HFFc6 (cell line): Measurements from ENCODE around the gene PDLIM7. TPM values are rescaled to one million over a fixed set of nuclear protein-coding genes. Genes with fewer than 3 reads are reported as not detected.

Experiments
- DNase-seq: peaks from one replicate; pipeline ENCODE4 v3.0.0-alpha.2; 2018
- H3K27ac Mint-ChIP-seq: 2 replicates; pipeline ENCODE4 v1.8.0; 2020; ENCODE audit warnings: mild to moderate bottlenecking, mixed read lengths
- H3K27me3 Mint-ChIP-seq: 2 replicates; pipeline ENCODE4 v1.8.0; 2021; ENCODE audit warnings: mild to moderate bottlenecking, moderate library complexity, mixed read lengths; ENCODE audit not compliant: insufficient read depth
- H3K36me3 Mint-ChIP-seq: 2 replicates; pipeline ENCODE4 v1.8.0; 2021; ENCODE audit warnings: low read depth, mixed read lengths
- H3K4me1 Mint-ChIP-seq: 2 replicates; pipeline ENCODE4 v1.8.0; 2020; ENCODE audit warnings: low read depth, mixed read lengths
- H3K4me3 Mint-ChIP-seq: 2 replicates; pipeline ENCODE4 v1.8.0; 2020; ENCODE audit warnings: mild to moderate bottlenecking, moderate library complexity, mixed read lengths
- H3K9me3 Mint-ChIP-seq: 2 replicates; pipeline ENCODE4 v1.8.0; 2020; ENCODE audit warnings: mild to moderate bottlenecking, mixed read lengths
- CTCF ChIP-seq: fragments of 200-600 bp; sonication (generic); IDR thresholded peaks from 2 replicates; pipeline ENCODE4 v1.5.0; 2021; ENCODE audit warnings: antibody characterized with exemption, mild to moderate bottlenecking
- total RNA-seq, 6 experiments: library from RNA; stranded (reverse); fragmentation: NEBNext Ultra II Directional; extraction: Animal tissue kit (Norgen Biotek cat#: 25700); gene quantifications; 2 replicates in 1 of 6; 3 replicates in 5 of 6; pipeline ENCODE4 v1.2.3, GENCODE V29; 2021

Gene PDLIM7
- total RNA-seq, 6 experiments from 2014 or later, result 339 to 353 (median 343) TPM

DNA sequence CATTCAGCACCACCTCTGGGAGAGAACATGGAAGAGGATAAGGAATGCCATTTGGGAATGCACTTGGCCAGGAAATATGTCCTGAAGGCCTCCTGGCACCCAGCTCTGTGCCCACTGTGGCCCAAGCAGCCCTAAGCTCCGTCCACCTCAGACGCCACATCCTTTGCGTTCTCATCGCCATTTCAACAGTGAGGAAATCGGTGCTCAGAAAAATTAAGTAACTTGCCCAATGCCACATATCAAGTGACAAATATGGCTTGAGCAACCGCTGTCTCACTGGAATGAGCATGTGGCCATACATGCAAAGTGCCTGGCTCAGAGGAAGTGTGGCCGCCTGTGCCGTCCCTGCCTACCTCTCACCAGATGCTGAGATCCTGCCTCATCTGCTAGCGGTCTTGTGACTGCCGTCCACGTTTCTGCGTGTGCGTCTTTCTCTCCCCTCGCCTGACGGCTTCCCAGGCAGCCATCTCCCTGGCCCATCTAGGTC, 13.2 kb upstream of the PDLIM7 start:
- no peak for TF ChIP-seq CTCF
- DNase-seq, result no peak
- Mint-ChIP-seq H3K27ac (no peak overlapping the region), H3K4me1 (peaks cover 7% of the 10 kb centered on the region), H3K9me3 (no peaks in the 10 kb centered on the region), H3K4me3 (no peak overlapping the region), H3K27me3 (no peaks in the 10 kb centered on the region; the same call in 1 of the 2 replicates), H3K36me3 (peaks cover 22% of the 10 kb centered on the region)

DNA sequence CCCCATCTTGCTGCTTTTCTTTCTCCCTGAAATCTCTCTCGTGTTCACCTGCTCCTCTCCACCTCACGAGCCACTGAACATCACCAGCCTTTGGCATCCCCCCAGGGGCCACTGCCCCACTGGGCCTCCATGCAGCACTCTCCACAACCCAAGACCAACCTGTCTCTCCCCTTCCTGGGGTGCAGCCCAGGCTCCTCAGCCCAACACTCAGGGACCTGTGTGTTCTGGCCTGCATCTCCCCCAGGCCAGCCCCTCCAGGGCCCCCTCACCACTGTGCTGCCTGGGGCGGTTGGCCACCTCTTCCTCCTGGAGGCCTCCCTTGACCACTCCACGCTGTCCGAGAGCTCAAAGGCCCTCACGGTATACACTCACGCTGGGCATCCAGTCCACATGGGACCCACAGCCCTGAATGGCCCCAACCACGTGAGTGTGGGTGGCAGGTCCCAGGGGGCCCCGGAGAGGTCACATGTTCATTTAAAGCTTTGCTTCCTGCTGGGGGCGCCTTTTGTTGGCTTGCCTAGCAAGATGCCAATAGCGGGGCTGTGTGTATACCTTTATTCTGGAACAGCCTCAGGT, 12.7 kb upstream of the PDLIM7 start:
- peaks cover 1% of the 10 kb centered on the region for H3K4me1 Mint-ChIP-seq
- no peak for TF ChIP-seq CTCF
- peaks cover 17% of the 10 kb centered on the region for H3K36me3 Mint-ChIP-seq
- H3K4me3 Mint-ChIP-seq, result no peak overlapping the region
- H3K27ac Mint-ChIP-seq, result no peak overlapping the region; the same call in 1 of the 2 replicates
- H3K27me3 Mint-ChIP-seq, result no peaks in the 10 kb centered on the region; the same call in 1 of the 2 replicates
- no peak for DNase-seq
- no peaks in the 10 kb centered on the region for H3K9me3 Mint-ChIP-seq

DNA sequence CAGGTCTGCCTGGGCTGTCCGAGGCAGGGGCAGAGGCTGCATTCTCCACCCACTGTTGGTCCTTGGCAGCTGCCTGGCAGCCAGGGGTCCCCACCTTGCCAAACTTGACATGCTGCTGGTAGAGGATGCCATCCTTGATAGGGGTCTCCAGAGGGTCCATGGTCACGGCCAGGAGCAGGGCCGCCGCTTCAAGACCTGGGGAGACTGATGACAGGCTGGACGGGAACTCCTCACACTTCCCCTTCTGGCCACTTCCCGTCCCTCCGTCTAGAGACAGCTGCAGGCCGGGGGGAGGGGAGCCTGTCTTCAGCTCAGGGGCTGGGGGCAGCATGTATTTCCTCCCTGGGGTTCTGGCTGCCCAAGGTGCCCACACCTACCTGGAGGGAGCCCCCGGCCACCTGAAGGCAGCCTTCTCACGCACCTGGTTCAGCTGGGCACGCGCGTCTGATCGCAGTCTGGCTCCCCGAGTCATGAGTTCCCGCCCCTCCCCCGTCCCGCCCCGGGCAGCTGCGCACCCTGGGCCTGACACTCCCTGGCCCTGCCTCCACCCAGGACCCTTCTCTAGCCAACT, 12.1 kb upstream of the PDLIM7 start, which contains the start of gene DOK3:
Gene DOK3, minus strand, starts transcription at position 446 of the 571 bp plus-strand sequence. Its CDS starts 286 bp downstream, at position 160.
- no peak within 1 kb of the TSS for H3K4me3 Mint-ChIP-seq
- H3K27me3 Mint-ChIP-seq, result no peaks in the 10 kb centered on the region; the same call in 1 of the 2 replicates
- H3K9me3 Mint-ChIP-seq, result no peaks in the 10 kb centered on the region
- TF ChIP-seq CTCF, result no peak
- no peaks in the 10 kb centered on the region for H3K4me1 Mint-ChIP-seq
- H3K36me3 Mint-ChIP-seq, result peaks cover 16% of the 10 kb centered on the region
- H3K27ac Mint-ChIP-seq, result no peak within 1 kb of the TSS; the same call in 1 of the 2 replicates
- no peak for DNase-seq

DNA sequence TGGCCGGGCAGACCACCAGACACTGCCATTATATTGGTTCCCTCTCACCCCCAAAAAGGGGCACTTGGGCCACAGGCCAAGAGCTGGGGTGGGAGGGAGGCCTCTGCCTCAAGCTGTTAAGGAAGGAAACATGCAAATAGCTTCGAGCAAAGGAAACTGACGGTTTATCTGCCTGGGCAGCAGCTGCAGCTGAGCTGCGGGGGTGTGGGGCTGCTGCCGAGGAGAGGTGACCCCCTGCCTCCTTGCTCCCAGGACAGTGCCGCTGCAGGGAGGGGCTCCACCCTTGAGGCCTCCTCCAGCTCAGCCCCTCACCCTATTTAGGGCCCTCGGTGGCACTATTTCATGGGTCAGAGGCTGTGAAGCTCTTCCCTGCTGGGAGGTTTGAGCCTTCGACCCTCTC, 11.4 kb upstream of the PDLIM7 start:
- no peaks in the 10 kb centered on the region for H3K9me3 Mint-ChIP-seq
- no peaks in the 10 kb centered on the region; the same call in 1 of the 2 replicates for H3K27me3 Mint-ChIP-seq
- TF ChIP-seq CTCF, result no peak
- H3K4me3 Mint-ChIP-seq, result no peak overlapping the region
- no peak overlapping the region for H3K27ac Mint-ChIP-seq
- no peaks in the 10 kb centered on the region for H3K4me1 Mint-ChIP-seq
- DNase-seq, result no peak
- H3K36me3 Mint-ChIP-seq, result peaks cover 10% of the 10 kb centered on the region

DNA sequence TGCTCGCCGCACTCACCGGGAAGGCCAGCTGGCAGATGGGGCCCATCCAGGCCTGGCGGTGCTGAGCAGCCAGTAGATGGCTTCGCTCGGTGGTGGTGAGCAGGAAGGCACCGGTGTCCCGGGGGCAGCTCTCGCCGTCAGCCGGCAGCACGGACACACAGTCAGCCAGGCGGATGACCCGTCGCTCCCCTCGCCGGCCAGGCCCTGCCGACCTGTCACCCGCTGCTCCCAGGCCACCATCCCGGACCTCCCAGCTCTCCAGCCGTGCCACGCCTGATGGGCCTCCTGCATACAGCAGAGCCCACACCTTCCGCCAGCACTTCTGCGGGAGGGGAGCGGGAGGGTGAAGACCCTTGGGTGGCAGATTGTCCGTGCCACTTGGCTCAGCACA, 10.8 kb upstream of the PDLIM7 start:
- DNase-seq, result no peak
- Mint-ChIP-seq H3K4me3 (no peak overlapping the region), H3K4me1 (no peaks in the 10 kb centered on the region), H3K9me3 (no peaks in the 10 kb centered on the region), H3K27ac (no peak overlapping the region), H3K36me3 (peaks cover 8% of the 10 kb centered on the region; the same call in 1 of the 2 replicates), H3K27me3 (no peaks in the 10 kb centered on the region; the same call in 1 of the 2 replicates)
- TF ChIP-seq CTCF, result no peak
